Lower leg skin (tissue), 3 donors: ENCODE results near the gene TBC1D7.

ENCODE experiments used
- CTCF ChIP-seq, 3 donors: fragments of 450-650 bp; IDR thresholded peaks; one replicate each; pipeline ENCODE4 v1.5.1; 2016; ENCODE audit warnings: antibody characterized with exemption in 3 of 3, mild to moderate bottlenecking in 3 of 3, moderate library complexity in 2 of 3
- POLR2A ChIP-seq, 2 donors: fragments of 450-650 bp; IDR thresholded peaks; one replicate each; pipeline ENCODE4 v1.6.1; 2016 to 2017; ENCODE audit warnings: antibody characterized with exemption in 2 of 2, mild to moderate bottlenecking in 1 of 2, moderate library complexity in 1 of 2

DNA sequence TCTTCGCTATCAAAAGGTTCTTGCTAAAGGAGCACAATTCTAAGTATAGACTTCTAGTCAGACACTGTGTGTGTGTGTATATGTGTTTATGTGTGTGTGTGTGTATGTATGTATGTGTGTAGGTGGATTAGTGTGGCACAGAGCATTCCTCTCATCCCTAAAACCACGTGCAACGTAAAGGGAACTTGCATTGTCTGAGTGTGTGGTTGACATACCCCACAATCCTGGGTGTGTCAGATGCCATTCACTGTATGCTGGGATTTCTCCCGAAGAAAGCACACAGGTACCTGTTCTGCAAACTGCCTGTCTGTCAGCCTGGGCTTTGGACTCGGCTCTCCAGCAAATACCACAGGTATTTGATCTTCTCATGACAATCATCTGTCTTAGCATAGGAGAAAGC, 42.3 kb upstream of the TBC1D7 start:
- TF ChIP-seq CTCF (IDR thresholded peaks at IDR 0.05), result no peak
- no peak for TF ChIP-seq POLR2A (IDR thresholded peaks at IDR 0.05)
